Measurements from ENCODE around the gene MXRA8.

The MXRA8 gene

GRCh38 chr1:1387098-1388077, 29.0 kb upstream of the MXRA8 start:
- no peak for TF ChIP-seq CTCF (IDR thresholded peaks at IDR 0.05)

GRCh38 chr1:1385931-1386330, 27.6 kb upstream of the MXRA8 start:
- no peak for TF ChIP-seq CTCF (IDR thresholded peaks at IDR 0.05)

GRCh38 chr1:1381294-1381693, 22.9 kb upstream of the MXRA8 start:
- TF ChIP-seq CTCF (IDR thresholded peaks at IDR 0.05) = no peak

- TF ChIP-seq CTCF (IDR thresholded peaks at IDR 0.05) = no peak
Measured at GRCh38 chr1:1380860-1381259, 22.5 kb upstream of the MXRA8 start.

- no peak for TF ChIP-seq CTCF (IDR thresholded peaks at IDR 0.05)
Measured at GRCh38 chr1:1377540-1378205, 19.3 kb upstream of the MXRA8 start.

- no peak for TF ChIP-seq CTCF (IDR thresholded peaks at IDR 0.05)
Measured at GRCh38 chr1:1376551-1377226, 18.3 kb upstream of the MXRA8 start.

GRCh38 chr1:1374929-1375662, 16.7 kb upstream of the MXRA8 start, which contains the start of gene AURKAIP1:
TSS of gene AURKAIP1 (minus strand) at chr1:1375207. CDS start at chr1:1374756, 451 bp downstream.
- no peak; the same call in 1 of the 2 replicates for TF ChIP-seq CTCF (IDR thresholded peaks at IDR 0.05)

Data from LNCAP (cell line).